Measurements from ENCODE around the gene ARHGAP10. TPM values are rescaled to one million over a fixed set of nuclear protein-coding genes. Genes with fewer than 3 reads are reported as not detected.

Gene ARHGAP10
- total RNA-seq, 4 donors from 2014 or later, result 7.0 to 52.8 (median 19.9) TPM

DNA sequence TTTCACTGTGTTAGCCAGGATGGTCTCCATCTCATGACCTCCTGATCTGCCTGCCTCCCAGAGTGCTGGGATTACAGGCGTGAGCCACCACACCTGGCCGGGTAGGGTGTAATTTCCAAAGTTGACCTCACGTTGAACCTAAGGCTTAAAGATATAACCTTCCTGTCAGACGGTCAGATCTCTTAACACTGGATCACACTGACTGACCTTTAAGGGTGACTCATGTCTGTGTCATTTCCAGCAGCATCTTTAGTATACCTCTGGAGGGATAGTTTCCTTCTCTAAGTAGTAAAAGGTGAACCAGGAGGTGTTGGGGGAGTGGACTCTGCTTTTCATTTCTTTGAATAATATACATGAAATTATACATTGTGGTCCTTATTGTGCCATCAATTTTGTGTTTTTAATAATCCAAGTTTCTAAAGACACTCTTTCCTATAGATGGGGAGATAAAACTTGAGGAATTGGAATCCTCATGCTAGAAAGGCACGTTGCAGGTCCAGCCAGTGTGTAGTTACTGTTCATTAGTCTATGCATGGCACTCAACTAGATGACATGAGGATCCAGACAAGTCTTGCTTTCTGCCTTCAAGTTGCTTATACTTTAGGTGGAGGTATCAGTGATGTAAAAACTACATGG lies 45.7 kb downstream of the ARHGAP10 start:
- Histone ChIP-seq H3K27ac (no peak overlapping the region), H3K9me3 (no peaks in the 10 kb centered on the region), H3K4me1 (peaks cover 0 to 48% (median 3%) of the 10 kb centered on the region in 4 donors), H3K4me3 (no peak overlapping the region), H3K36me3 (no peaks in the 10 kb centered on the region), H3K27me3 (no peaks in the 10 kb centered on the region)
- no peak for DNase-seq
- no peak for TF ChIP-seq POLR2A (IDR thresholded peaks at IDR 0.05)
- TF ChIP-seq, protein P1, sequence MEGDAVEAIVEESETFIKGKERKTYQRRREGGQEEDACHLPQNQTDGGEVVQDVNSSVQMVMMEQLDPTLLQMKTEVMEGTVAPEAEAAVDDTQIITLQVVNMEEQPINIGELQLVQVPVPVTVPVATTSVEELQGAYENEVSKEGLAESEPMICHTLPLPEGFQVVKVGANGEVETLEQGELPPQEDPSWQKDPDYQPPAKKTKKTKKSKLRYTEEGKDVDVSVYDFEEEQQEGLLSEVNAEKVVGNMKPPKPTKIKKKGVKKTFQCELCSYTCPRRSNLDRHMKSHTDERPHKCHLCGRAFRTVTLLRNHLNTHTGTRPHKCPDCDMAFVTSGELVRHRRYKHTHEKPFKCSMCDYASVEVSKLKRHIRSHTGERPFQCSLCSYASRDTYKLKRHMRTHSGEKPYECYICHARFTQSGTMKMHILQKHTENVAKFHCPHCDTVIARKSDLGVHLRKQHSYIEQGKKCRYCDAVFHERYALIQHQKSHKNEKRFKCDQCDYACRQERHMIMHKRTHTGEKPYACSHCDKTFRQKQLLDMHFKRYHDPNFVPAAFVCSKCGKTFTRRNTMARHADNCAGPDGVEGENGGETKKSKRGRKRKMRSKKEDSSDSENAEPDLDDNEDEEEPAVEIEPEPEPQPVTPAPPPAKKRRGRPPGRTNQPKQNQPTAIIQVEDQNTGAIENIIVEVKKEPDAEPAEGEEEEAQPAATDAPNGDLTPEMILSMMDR (IDR thresholded peaks at IDR 0.05), result no peak

DNA sequence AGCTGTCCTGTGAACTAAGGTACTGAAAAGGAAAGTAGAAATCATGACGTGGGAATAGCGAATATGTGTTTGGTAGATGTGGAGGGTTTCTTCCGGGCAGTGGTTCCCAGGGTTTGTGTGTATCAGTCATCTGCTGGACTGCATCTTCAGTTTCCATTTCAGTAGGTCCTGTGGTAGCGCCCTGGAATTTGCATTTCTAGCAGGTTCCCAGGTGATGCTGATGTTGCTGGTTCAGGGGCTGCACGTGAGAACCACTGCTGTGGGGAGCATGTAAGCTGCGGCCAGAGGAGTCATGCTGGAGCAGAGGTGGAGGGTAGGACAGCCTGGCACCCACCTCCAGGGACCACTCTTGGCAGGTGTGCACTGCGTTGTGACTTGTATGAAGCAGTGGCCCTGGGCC lies 47.1 kb downstream of the ARHGAP10 start:
- H3K27me3 ChIP-seq, result no peaks in the 10 kb centered on the region
- no peak overlapping the region for H3K27ac ChIP-seq
- peaks cover 0 to 35% (median 3%) of the 10 kb centered on the region in 4 donors for H3K4me1 ChIP-seq
- H3K36me3 ChIP-seq, result no peaks in the 10 kb centered on the region
- H3K4me3 ChIP-seq, result no peak overlapping the region
- no peak for TF ChIP-seq POLR2A (IDR thresholded peaks at IDR 0.05)
- TF ChIP-seq, protein P1 (IDR thresholded peaks at IDR 0.05), result no peak
- H3K9me3 ChIP-seq, result no peaks in the 10 kb centered on the region
- DNase-seq, result no peak

DNA sequence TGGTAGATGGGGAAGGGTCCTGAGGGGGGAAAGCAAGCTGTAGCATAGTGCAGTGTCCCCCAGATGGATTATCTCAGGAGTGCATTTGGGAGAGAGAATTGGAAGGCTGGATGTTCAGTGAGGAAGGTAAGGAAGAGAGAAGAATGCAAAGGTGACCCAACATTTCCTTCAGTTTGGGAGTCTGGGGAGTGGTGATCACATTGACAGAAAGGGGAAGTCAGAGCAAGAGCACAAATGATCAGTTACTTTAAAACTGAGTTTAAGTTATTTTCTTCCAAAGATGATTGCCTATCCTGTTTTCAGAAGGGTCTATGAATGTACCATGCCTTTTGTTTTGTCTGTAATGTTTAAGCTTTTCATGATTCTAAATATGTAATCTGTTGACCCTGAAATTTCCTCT lies 47.6 kb downstream of the ARHGAP10 start:
- no peak overlapping the region for H3K4me3 ChIP-seq
- DNase-seq, result no peak
- H3K27ac ChIP-seq, result no peak overlapping the region
- H3K9me3 ChIP-seq, result no peaks in the 10 kb centered on the region
- no peaks in the 10 kb centered on the region for H3K36me3 ChIP-seq
- H3K4me1 ChIP-seq, result peaks cover 0 to 35% (median 3%) of the 10 kb centered on the region in 4 donors
- TF ChIP-seq, protein P1 (IDR thresholded peaks at IDR 0.05), result no peak
- TF ChIP-seq POLR2A (IDR thresholded peaks at IDR 0.05), result no peak
- H3K27me3 ChIP-seq, result no peaks in the 10 kb centered on the region

DNA sequence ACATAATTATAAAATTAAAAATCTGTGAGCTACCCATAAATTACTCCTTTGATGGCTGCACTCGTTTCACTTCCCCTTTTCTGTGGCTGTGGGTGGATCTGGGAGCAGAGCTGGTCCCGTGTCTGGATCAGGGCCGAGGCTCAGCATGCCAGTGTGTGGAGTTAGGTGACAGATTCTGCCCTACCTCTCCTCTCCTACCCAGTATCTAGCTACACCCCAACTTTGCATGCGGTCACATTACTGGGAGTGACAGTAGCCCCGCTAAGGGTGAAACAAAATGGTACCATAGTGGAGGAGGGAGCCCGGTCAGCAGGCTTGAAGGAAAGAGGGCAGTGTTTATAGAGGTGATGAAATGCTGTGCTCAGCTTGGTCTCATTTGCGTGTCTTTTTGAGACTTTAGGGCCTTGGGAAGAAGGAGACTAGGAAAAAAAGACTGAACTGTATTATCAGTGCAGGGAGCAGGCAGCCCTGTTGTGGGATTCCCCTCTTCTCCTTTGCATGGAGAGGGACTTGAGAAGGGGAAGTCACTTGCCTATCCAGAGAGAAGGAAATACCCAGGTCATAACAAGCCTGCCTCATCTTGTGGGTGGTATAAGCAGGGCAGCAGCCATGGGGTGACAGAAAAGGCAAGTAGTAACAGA lies 48.4 kb downstream of the ARHGAP10 start:
- DNase-seq, result no peak
- no peak overlapping the region for H3K4me3 ChIP-seq
- TF ChIP-seq, protein P1 (IDR thresholded peaks at IDR 0.05), result no peak
- no peak for TF ChIP-seq POLR2A (IDR thresholded peaks at IDR 0.05)
- no peaks in the 10 kb centered on the region for H3K27me3 ChIP-seq
- no peaks in the 10 kb centered on the region for H3K36me3 ChIP-seq
- peaks cover 0 to 35% (median 3%) of the 10 kb centered on the region in 4 donors for H3K4me1 ChIP-seq
- H3K9me3 ChIP-seq, result no peaks in the 10 kb centered on the region
- H3K27ac ChIP-seq, result peak overlapping the region in 1 of 4 donors; percentile 17

DNA sequence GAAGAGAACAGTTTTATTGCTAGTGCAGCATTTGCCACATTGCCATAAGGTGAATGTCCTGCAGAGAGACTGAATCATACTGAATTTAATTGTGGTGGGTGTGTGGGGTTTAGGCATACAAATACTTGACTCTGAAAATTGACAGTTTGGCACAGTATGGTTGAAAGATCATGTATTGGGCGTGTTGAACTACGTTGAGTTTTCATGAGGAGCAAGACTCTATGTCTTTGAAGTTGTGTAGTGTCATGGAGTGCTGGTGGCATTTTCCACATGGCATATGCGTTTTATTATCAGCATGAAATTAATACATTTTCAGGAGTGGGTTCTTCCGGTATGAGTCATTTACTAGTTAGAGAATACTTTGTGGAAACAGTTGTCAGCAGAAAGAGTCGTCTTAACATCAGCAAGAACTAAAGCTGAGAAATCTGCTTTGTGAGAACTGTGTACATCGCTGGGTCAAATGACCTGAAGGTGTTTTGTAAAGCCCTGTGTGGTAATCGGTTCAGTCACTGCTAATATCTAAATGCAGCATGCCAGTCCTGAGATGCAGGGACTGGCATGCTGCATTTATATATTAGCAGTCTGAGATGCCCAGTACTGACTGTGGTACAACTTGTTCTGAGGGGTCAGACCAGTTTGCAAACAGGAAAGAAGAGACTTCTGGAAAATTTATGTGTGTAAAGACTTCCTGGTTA lies 50.3 kb downstream of the ARHGAP10 start:
- H3K27ac ChIP-seq, result no peak overlapping the region
- H3K36me3 ChIP-seq, result no peaks in the 10 kb centered on the region
- peaks cover 0 to 17% (median under 1%) of the 10 kb centered on the region in 4 donors for H3K4me1 ChIP-seq
- TF ChIP-seq, protein P1 (IDR thresholded peaks at IDR 0.05), result no peak
- no peak for TF ChIP-seq POLR2A (IDR thresholded peaks at IDR 0.05)
- H3K27me3 ChIP-seq, result no peaks in the 10 kb centered on the region
- DNase-seq, result no peak
- H3K9me3 ChIP-seq, result no peaks in the 10 kb centered on the region
- no peak overlapping the region for H3K4me3 ChIP-seq

Measured in Peyer's patch (tissue), 4 donors.